Measurements from ENCODE around the gene CD48. TPM values are rescaled to one million over a fixed set of nuclear protein-coding genes. Genes with fewer than 3 reads are reported as not detected.

The CD48 gene
- total RNA-seq, 6 donors from 2014 or later: 9.4 to 32.1 (median 16.3) TPM

DNA sequence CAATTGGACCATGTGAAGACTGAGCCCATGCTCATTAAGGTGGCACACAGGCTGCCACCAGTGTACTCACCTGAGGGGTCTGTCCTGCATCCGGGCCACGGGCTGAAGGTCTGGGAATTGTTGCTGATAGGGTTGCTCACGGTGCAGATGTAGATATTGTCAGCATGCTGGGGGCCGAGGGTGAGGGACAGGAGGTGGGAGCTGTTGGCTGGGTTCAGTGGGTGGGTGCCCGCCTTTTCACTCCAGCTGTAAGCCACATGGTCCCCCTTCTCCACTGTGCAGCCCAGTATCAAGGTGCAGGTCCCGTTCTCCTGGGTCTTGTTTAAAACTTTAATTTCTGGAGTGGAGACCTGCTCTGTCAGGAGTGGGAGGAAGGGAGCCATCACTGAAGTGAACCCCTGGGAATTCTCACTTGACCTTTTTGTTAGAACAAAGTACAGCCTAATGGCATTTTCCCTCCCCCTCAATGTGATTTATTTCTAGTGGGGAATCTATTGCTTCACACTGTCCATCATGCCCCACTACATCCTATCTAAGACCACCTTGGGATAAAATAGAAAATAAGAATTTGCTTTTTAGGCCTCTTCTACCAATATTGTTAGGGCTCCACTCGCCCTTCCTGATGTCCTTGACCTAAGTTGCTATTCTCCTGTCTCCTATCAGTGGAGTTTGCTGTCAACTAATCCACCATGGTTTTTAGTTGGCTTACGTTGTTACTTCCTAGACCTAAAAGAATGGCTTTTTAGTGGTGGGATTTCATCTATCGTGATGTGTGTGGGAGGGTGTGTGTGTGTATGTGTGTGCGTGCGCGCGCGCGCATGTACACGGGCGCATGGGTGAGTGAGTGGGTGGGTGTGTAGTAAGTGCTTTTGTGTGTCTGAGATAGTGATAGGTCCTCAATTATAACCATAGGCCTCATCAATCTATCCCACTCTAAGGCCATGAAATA, 76.8 kb downstream of the CD48 start:
- DNase-seq: peak in 1 of 2 donors; percentile 52
- Histone ChIP-seq H3K36me3 (no peaks in the 10 kb centered on the region), H3K4me3 (no peak overlapping the region), H3K9me3 (no peaks in the 10 kb centered on the region), H3K4me1 (peaks cover 6 to 18% (median 13%) of the 10 kb centered on the region in 4 donors), H3K27ac (no peak overlapping the region), H3K27me3 (no peaks in the 10 kb centered on the region)
- no peak for ATAC-seq (ENCODE audit: low FRiP score in 2 of 2)
- TF ChIP-seq POLR2A (IDR thresholded peaks at IDR 0.05) (no peak), POLR2AphosphoS5 (IDR thresholded peaks at IDR 0.05) (no peak), EP300 (IDR thresholded peaks at IDR 0.05) (no peak)
- TF ChIP-seq, protein P1, sequence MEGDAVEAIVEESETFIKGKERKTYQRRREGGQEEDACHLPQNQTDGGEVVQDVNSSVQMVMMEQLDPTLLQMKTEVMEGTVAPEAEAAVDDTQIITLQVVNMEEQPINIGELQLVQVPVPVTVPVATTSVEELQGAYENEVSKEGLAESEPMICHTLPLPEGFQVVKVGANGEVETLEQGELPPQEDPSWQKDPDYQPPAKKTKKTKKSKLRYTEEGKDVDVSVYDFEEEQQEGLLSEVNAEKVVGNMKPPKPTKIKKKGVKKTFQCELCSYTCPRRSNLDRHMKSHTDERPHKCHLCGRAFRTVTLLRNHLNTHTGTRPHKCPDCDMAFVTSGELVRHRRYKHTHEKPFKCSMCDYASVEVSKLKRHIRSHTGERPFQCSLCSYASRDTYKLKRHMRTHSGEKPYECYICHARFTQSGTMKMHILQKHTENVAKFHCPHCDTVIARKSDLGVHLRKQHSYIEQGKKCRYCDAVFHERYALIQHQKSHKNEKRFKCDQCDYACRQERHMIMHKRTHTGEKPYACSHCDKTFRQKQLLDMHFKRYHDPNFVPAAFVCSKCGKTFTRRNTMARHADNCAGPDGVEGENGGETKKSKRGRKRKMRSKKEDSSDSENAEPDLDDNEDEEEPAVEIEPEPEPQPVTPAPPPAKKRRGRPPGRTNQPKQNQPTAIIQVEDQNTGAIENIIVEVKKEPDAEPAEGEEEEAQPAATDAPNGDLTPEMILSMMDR (IDR thresholded peaks at IDR 0.05): no peak
- 95 to 97% methylated on average over 16 to 17 of the region's 17 CpGs for WGBS, 2 donors

DNA sequence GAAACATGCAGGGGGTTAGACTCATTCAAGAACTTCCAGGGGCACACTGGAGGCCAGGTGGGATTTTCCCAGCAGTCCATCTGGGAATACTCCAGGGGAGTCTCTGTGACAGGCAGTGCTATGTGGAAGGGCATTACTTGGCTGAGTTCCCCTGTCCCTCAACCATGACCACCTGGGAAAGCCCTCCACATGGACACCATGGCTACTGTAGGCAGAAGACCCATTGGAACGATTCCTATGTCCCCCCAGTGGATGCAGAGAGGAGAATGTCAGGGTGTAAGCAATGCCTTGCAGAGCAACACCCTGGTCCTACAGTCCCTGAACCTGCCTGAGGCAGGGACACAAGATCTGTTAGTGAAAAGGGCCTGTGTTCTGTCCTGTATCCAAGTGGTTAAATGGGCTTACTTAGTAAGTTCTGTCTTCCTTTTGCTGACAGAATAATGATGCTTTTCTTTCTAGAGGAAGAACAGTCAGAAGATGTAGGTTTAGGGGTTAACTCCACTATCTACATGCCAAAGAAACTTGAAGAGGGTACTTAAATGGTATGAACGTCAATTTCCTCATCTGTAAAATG, 78.2 kb downstream of the CD48 start:
- WGBS, 2 donors: 57 to 77% methylated on average over 1 to 2 of the region's 2 CpGs
- no peak for TF ChIP-seq EP300 (IDR thresholded peaks at IDR 0.05)
- TF ChIP-seq POLR2A (IDR thresholded peaks at IDR 0.05): no peak
- no peak for TF ChIP-seq POLR2AphosphoS5 (IDR thresholded peaks at IDR 0.05)
- TF ChIP-seq, protein P1 (IDR thresholded peaks at IDR 0.05): no peak
- ATAC-seq (ENCODE audit: low FRiP score in 2 of 2) (no peak), DNase-seq (no peak)
- Histone ChIP-seq H3K9me3 (no peaks in the 10 kb centered on the region), H3K27me3 (no peaks in the 10 kb centered on the region), H3K4me3 (no peak overlapping the region), H3K36me3 (no peaks in the 10 kb centered on the region), H3K27ac (no peak overlapping the region), H3K4me1 (peaks cover 5 to 18% (median 11%) of the 10 kb centered on the region in 4 donors)

DNA sequence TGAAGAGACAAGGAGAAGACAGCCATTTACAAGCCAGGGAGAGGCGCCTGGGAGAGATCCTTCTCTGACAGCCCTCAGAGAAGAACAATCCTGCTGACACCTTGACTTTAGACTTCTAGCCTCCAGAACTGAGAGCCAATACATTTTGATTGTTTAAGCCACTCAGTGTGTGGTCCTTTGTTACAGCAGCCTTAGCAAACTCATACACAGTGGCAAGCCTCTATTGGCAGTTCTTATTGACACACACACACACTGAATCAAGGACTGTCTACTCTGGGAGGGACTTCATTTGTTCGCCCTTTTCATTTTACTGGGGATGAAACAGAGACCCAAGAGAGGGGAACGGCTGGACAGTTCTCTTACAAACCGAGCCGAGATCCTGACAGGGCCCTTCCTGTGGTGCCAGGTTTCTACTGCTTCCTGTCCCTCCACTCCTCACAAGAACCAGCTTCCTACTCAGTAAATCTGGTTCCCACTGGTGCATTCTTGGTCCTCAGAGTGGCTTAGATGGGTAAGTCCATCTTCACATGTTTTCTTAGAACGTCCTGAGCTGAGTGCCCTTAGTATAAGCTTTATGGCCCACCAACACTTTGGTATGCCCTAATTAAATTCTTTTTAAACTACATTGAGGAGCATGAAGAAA, 79.5 kb downstream of the CD48 start:
- H3K4me3 ChIP-seq: no peak overlapping the region
- ATAC-seq (ENCODE audit: low FRiP score in 2 of 2): no peak
- WGBS, 2 donors: 85 to 88% methylated on average over 6 of the region's 6 CpGs
- no peaks in the 10 kb centered on the region for H3K27me3 ChIP-seq
- no peaks in the 10 kb centered on the region for H3K9me3 ChIP-seq
- peaks cover 5 to 12% (median 9%) of the 10 kb centered on the region in 4 donors for H3K4me1 ChIP-seq
- peak overlapping the region in 1 of 4 donors; percentile 1 for H3K27ac ChIP-seq
- no peaks in the 10 kb centered on the region for H3K36me3 ChIP-seq
- TF ChIP-seq, protein P1 (IDR thresholded peaks at IDR 0.05): no peak
- TF ChIP-seq EP300 (IDR thresholded peaks at IDR 0.05) (no peak), POLR2A (IDR thresholded peaks at IDR 0.05) (no peak), POLR2AphosphoS5 (IDR thresholded peaks at IDR 0.05) (no peak)
- no peak for DNase-seq

DNA sequence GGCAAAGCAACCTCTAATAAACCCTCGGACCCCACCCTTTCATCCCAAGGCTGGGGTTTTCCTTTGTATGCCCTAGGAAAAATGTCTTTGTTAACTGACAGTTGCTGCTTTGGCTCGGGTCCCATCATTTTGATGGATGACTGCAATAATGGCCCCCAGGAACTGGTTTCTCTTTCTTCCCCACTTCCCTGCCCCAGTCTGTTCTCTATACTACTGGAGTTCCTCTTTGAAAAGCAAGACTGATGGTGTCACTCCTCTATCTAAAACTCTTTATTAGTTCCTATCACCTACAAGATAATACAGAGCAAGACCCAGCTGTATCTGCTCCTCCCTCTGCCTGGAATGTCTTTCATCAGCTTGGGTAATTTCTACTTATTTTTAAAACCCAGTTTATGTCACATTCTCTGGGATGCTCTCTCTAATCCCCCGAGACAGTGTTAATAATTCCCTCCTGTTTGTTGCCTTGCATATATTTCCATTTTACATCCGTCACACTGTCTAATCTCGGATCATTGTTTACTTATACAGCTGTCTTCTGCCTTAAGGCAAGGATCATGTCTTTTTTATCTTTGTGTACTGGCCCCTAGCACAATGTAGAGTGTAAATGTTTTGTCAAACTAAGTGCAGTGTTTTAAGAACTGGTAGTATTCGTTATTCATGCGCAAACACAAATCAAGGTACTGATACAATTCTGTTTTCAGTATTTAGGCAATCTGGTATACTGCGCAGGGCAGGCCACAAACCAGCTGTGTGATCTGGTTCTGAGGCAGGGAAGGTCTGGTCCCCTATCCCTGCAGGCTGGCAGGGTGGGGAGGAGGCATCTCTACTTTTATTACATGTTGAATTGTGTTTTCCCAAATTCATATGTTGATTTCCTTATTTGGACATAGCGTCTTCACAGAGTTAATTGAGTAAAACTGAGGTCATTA, 80.8 kb downstream of the CD48 start:
- DNase-seq: no peak
- H3K27ac ChIP-seq: no peak overlapping the region
- no peaks in the 10 kb centered on the region for H3K9me3 ChIP-seq
- H3K27me3 ChIP-seq: no peaks in the 10 kb centered on the region
- no peaks in the 10 kb centered on the region for H3K36me3 ChIP-seq
- ATAC-seq (ENCODE audit: low FRiP score in 2 of 2): peak; percentile 30 to 40
- peaks cover 5 to 12% (median 9%) of the 10 kb centered on the region in 4 donors for H3K4me1 ChIP-seq
- 45 to 62% methylated on average over 9 of the region's 9 CpGs for WGBS, 2 donors
- TF ChIP-seq EP300 (IDR thresholded peaks at IDR 0.05): no peak
- TF ChIP-seq, protein P1 (IDR thresholded peaks at IDR 0.05): no peak
- no peak for TF ChIP-seq POLR2A (IDR thresholded peaks at IDR 0.05)
- TF ChIP-seq POLR2AphosphoS5 (IDR thresholded peaks at IDR 0.05): no peak
- H3K4me3 ChIP-seq: no peak overlapping the region

Measured in upper lobe of left lung (tissue), 6 donors.